T-cell (primary cell): ENCODE measurements around the gene SEPTIN7. TPM values are rescaled to one million over a fixed set of nuclear protein-coding genes. Genes with fewer than 3 reads are reported as not detected.

ENCODE experiments used
- ATAC-seq, 4 experiments: fragments of 200-7000 bp in 3 of 4; fragments of 150-1000 bp in 1 of 4; cut with Tn5 transposase; replicated peaks in 1 of 4; 1 replicate in 3 of 4; 2 replicates in 1 of 4; pipeline ENCODE4 v1.10.0; 2021; ENCODE audit warnings: moderate library complexity in 3 of 4, mild to moderate bottlenecking in 2 of 4, moderate number of reproducible peaks in 1 of 4
- CTCF ChIA-PET, 2 donors: fragments of 300-600 bp; sonication (Branson Sonifier 250); formaldehyde crosslinking; loops; one replicate each; lab custom pipeline; 2022; ENCODE audit warnings: antibody characterized with exemption in 2 of 2; lab: Charles Lee
- POLR2A ChIA-PET, 2 donors: fragments of 300-600 bp; sonication (Branson Sonifier 250); formaldehyde crosslinking; loops; one replicate each; lab custom pipeline; 2022; ENCODE audit warnings: antibody characterized with exemption in 2 of 2; lab: Charles Lee
- DNase-seq, 35 experiments: peaks; one replicate each; pipeline versions ENCODE4 v3.0.0 to v3.0.0-alpha.2; 2013 to 2023
- H3K27ac ChIP-seq: one replicate; pipeline ENCODE4 v1.5.1; 2013; ENCODE audit warnings: low read length
- H3K27me3 ChIP-seq, 2 experiments: replicated peaks in 1 of 2; 1 replicate in 1 of 2; 2 replicates in 1 of 2; pipeline versions ENCODE4 v1.6.1 to v1.7.0; 2013; ENCODE audit warnings: low read length in 1 of 2, mixed read lengths in 1 of 2; ENCODE audit not compliant: control insufficient read depth in 2 of 2, insufficient read depth in 2 of 2; ENCODE audit errors: extremely low read depth in 1 of 2
- H3K36me3 ChIP-seq, 2 donors: 1 replicate in 1 of 2; 2 replicates in 1 of 2; pipeline versions ENCODE4 v1.6.1 to v1.7.0; 2013; ENCODE audit warnings: low read length in 1 of 2; ENCODE audit not compliant: control insufficient read depth in 2 of 2, insufficient read depth in 1 of 2; ENCODE audit errors: extremely low read depth in 1 of 2
- H3K4me1 ChIP-seq, 2 experiments: 1 replicate in 1 of 2; 2 replicates in 1 of 2; pipeline versions ENCODE4 v1.6.1 to v1.7.0; 2013; ENCODE audit warnings: low read length in 2 of 2, mixed read lengths in 1 of 2; ENCODE audit not compliant: insufficient read depth in 2 of 2, control insufficient read depth in 1 of 2; ENCODE audit errors: extremely low read depth in 1 of 2
- H3K4me3 ChIP-seq, 2 donors: 1 replicate in 1 of 2; 2 replicates in 1 of 2; pipeline versions ENCODE4 v1.5.1 to v1.7.0; 2013; ENCODE audit warnings: mild to moderate bottlenecking in 2 of 2, low read length in 1 of 2, moderate library complexity in 1 of 2; ENCODE audit not compliant: control insufficient read depth in 1 of 2; ENCODE audit errors: extremely low read depth in 1 of 2
- H3K9me3 ChIP-seq: 2 replicates; pipeline ENCODE4 v1.7.0; 2013
- H3K27ac Mint-ChIP-seq, 2 donors: one replicate each; pipeline ENCODE4 v1.8.0; 2020 to 2021; ENCODE audit warnings: mild to moderate bottlenecking in 2 of 2, mixed read lengths in 2 of 2
- H3K27me3 Mint-ChIP-seq, 2 donors: one replicate each; pipeline ENCODE4 v1.8.0; 2021 to 2022; ENCODE audit warnings: mixed read lengths in 2 of 2
- H3K36me3 Mint-ChIP-seq: one replicate; pipeline ENCODE4 v1.8.0; 2021; ENCODE audit warnings: mixed read lengths
- H3K4me1 Mint-ChIP-seq, 3 donors: one replicate each; pipeline ENCODE4 v1.8.0; 2020 to 2022; ENCODE audit warnings: mixed read lengths in 3 of 3, mild to moderate bottlenecking in 1 of 3
- H3K4me3 Mint-ChIP-seq, 3 donors: one replicate each; pipeline ENCODE4 v1.8.0; 2020 to 2022; ENCODE audit warnings: mild to moderate bottlenecking in 3 of 3, mixed read lengths in 3 of 3, moderate library complexity in 3 of 3
- H3K9me3 Mint-ChIP-seq, 3 donors: one replicate each; pipeline ENCODE4 v1.8.0; 2020 to 2022; ENCODE audit warnings: mixed read lengths in 3 of 3
- WGBS: methylation state at CpG from one replicate; pipeline ENCODE4 v1.1.5; 2013; ENCODE audit warnings: missing lambda C conversion rate; ENCODE audit not compliant: insufficient coverage; 5-methylcytosine and 5-hydroxymethylcytosine counted together
- total RNA-seq, 35 experiments: library from RNA in 6 of 35; stranded (reverse) in 6 of 35; fragments of 120-200 nt in 1 of 35; gene quantifications; one replicate each; pipeline versions ENCODE4 v1.2.1 to v1.2.4 and lab custom pipeline; 2013 to 2026

Gene SEPTIN7
- total RNA-seq, 5 donors from 2014 or later (not counting 1 experiment from before 2014, with no cell fraction given) = 181 to 231 (median 200) TPM

- Mint-ChIP-seq H3K9me3 (no peaks in the 10 kb centered on the region), H3K27me3 (no peaks in the 10 kb centered on the region), H3K4me3 (no peak overlapping the region), H3K27ac (no peak overlapping the region), H3K36me3 (no peaks in the 10 kb centered on the region), H3K4me1 (no peaks in the 10 kb centered on the region)
- POLR2A ChIA-PET = no interaction called here
- Histone ChIP-seq H3K27ac (no peak overlapping the region), H3K36me3 (no peaks in the 10 kb centered on the region), H3K27me3 (no peaks in the 10 kb centered on the region), H3K4me3 (no peak overlapping the region), H3K4me1 (no peaks in the 10 kb centered on the region), H3K9me3 (no peaks in the 10 kb centered on the region)
- ATAC-seq (no peak), DNase-seq (no peak)
- WGBS = 98% methylated on average over 4 of the region's 9 CpGs
- CTCF ChIA-PET = interaction anchor here in 1 of 2 donors (0.7 kb wide), 1 partner anchor 141 kb away, joined by 6 read pairs; no protein-coding TSS in a partner anchor
Observed at GRCh38 chr7:35781767-35782515, 18.9 kb upstream of the SEPTIN7 start.

GRCh38 chr7:35784332-35784731 lies 16.5 kb upstream of the SEPTIN7 start:
- H3K27me3 ChIP-seq = no peaks in the 10 kb centered on the region
- ATAC-seq (no peak), DNase-seq (no peak)
- H3K4me3 ChIP-seq = no peak overlapping the region
- H3K27me3 Mint-ChIP-seq = no peaks in the 10 kb centered on the region
- WGBS = 100% methylated on average over 3 of the region's 3 CpGs
- peaks cover under 1% of the 10 kb centered on the region for H3K36me3 Mint-ChIP-seq
- no peaks in the 10 kb centered on the region for H3K4me1 Mint-ChIP-seq
- no peak overlapping the region for H3K27ac ChIP-seq
- no peaks in the 10 kb centered on the region for H3K36me3 ChIP-seq
- peaks cover 0 to 4% (median 4%) of the 10 kb centered on the region in 3 donors for H3K9me3 Mint-ChIP-seq
- no peaks in the 10 kb centered on the region for H3K9me3 ChIP-seq
- ChIA-PET POLR2A (no interaction called here), CTCF (no interaction called here)
- no peak overlapping the region for H3K27ac Mint-ChIP-seq
- H3K4me1 ChIP-seq = no peaks in the 10 kb centered on the region
- H3K4me3 Mint-ChIP-seq = no peak overlapping the region

- CTCF ChIA-PET = interaction anchor here in 1 of 2 donors (0.6 kb wide), 1 partner anchor 366 kb away, joined by 5 read pairs; no protein-coding TSS in a partner anchor
- ATAC-seq (no peak), DNase-seq (no peak)
- Histone ChIP-seq H3K4me1 (no peaks in the 10 kb centered on the region), H3K9me3 (no peaks in the 10 kb centered on the region), H3K4me3 (no peak overlapping the region), H3K27ac (no peak overlapping the region), H3K27me3 (no peaks in the 10 kb centered on the region), H3K36me3 (no peaks in the 10 kb centered on the region)
- H3K27ac Mint-ChIP-seq = no peak overlapping the region
- no peaks in the 10 kb centered on the region for H3K4me1 Mint-ChIP-seq
- no peaks in the 10 kb centered on the region for H3K27me3 Mint-ChIP-seq
- H3K4me3 Mint-ChIP-seq = no peak overlapping the region
- H3K9me3 Mint-ChIP-seq = peaks cover 0 to 8% (median 4%) of the 10 kb centered on the region in 3 donors
- no CpG with 5 or more reads among the region's 2 CpGs for WGBS
- POLR2A ChIA-PET = no interaction called here
- H3K36me3 Mint-ChIP-seq = peaks cover 5% of the 10 kb centered on the region
Observed at GRCh38 chr7:35785250-35785649, 15.6 kb upstream of the SEPTIN7 start.

- DNase-seq = no peak
- Histone ChIP-seq H3K9me3 (no peaks in the 10 kb centered on the region), H3K4me1 (no peaks in the 10 kb centered on the region), H3K36me3 (no peaks in the 10 kb centered on the region), H3K4me3 (no peak overlapping the region), H3K27me3 (no peaks in the 10 kb centered on the region), H3K27ac (no peak overlapping the region)
- peaks cover 0 to 8% (median 4%) of the 10 kb centered on the region in 3 donors for H3K9me3 Mint-ChIP-seq
- CTCF ChIA-PET = no interaction called here
- WGBS = no CpG with 5 or more reads among the region's 2 CpGs
- H3K27me3 Mint-ChIP-seq = no peaks in the 10 kb centered on the region
- POLR2A ChIA-PET = no interaction called here
- no peak overlapping the region for H3K4me3 Mint-ChIP-seq
- H3K4me1 Mint-ChIP-seq = no peaks in the 10 kb centered on the region
- no peak overlapping the region for H3K27ac Mint-ChIP-seq
- no peak for ATAC-seq
- H3K36me3 Mint-ChIP-seq = peaks cover 8% of the 10 kb centered on the region
Observed at GRCh38 chr7:35787925-35788324, 12.9 kb upstream of the SEPTIN7 start.

GRCh38 chr7:35792472-35792871 lies 8.4 kb upstream of the SEPTIN7 start:
- peaks cover 0 to 2% of the 10 kb centered on the region in 2 experiments for H3K27me3 ChIP-seq
- no peak overlapping the region for H3K4me3 Mint-ChIP-seq
- no peak overlapping the region for H3K27ac ChIP-seq
- no peak for DNase-seq
- no peak overlapping the region for H3K4me3 ChIP-seq
- ChIA-PET POLR2A (no interaction called here), CTCF (no interaction called here)
- no peaks in the 10 kb centered on the region for H3K4me1 ChIP-seq
- H3K9me3 Mint-ChIP-seq = peaks cover 0 to 8% (median 4%) of the 10 kb centered on the region in 3 donors
- no peaks in the 10 kb centered on the region for H3K9me3 ChIP-seq
- peaks cover 10% of the 10 kb centered on the region for H3K36me3 Mint-ChIP-seq
- ATAC-seq = no peak
- H3K4me1 Mint-ChIP-seq = peaks cover 0 to 6% (median 0%) of the 10 kb centered on the region in 3 donors
- H3K27ac Mint-ChIP-seq = no peak overlapping the region
- WGBS = 100% methylated on average over 1 of the region's 1 CpG
- no peaks in the 10 kb centered on the region for H3K27me3 Mint-ChIP-seq
- H3K36me3 ChIP-seq = no peaks in the 10 kb centered on the region

GRCh38 chr7:35792873-35793489 lies 7.9 kb upstream of the SEPTIN7 start:
- H3K4me3 Mint-ChIP-seq = no peak overlapping the region
- H3K9me3 ChIP-seq = no peaks in the 10 kb centered on the region
- WGBS = 60% methylated on average over 1 of the region's 4 CpGs
- H3K27ac ChIP-seq = no peak overlapping the region
- H3K9me3 Mint-ChIP-seq = peaks cover 0 to 8% (median 4%) of the 10 kb centered on the region in 3 donors
- no peaks in the 10 kb centered on the region for H3K36me3 ChIP-seq
- ChIA-PET POLR2A (interaction anchor here in 1 of 2 donors (0.6 kb wide), 2 partner anchors 56 to 99 kb away, joined by 3 to 4 read pairs; no protein-coding TSS in a partner anchor), CTCF (interaction anchor here in 1 of 2 donors (0.6 kb wide), 1 partner anchor 14 kb away, joined by 3 read pairs; no protein-coding TSS in a partner anchor)
- H3K4me1 Mint-ChIP-seq = peaks cover 0 to 6% (median 1%) of the 10 kb centered on the region in 3 donors
- no peak overlapping the region for H3K27ac Mint-ChIP-seq
- no peaks in the 10 kb centered on the region for H3K27me3 Mint-ChIP-seq
- peaks cover 10% of the 10 kb centered on the region for H3K36me3 Mint-ChIP-seq
- H3K27me3 ChIP-seq = peaks cover 0 to 2% of the 10 kb centered on the region in 2 experiments
- no peak for ATAC-seq
- no peak for DNase-seq
- no peak overlapping the region for H3K4me3 ChIP-seq
- H3K4me1 ChIP-seq = no peaks in the 10 kb centered on the region
